Adipose tissue (tissue), 3 donors: ENCODE data around the gene SLFN14. TPM values are rescaled to one million over a fixed set of nuclear protein-coding genes. Genes with fewer than 3 reads are reported as not detected.
"Not testable (repeated sequence)": the region's sequence is repeated elsewhere in the genome, so short reads cannot be mapped to it uniquely, and the experiment has no call there.

Experiments used
- H3K27ac ChIP-seq: one replicate; pipeline ENCODE4 v1.5.1; 2013; ENCODE audit warnings: low read depth, low read length
- WGBS, 3 donors: extraction: QIAGEN DNeasy Blood & Tissue Kit; methylation state at CpG; one replicate each; pipeline ENCODE4 v1.1.7; 2013; 5-methylcytosine and 5-hydroxymethylcytosine counted together
- polyA plus RNA-seq, 3 donors: library from polyadenylated mRNA; stranded (reverse); fragments of 200-250 nt; gene quantifications; one replicate each; pipeline ENCODE4 v1.2.3, GENCODE V29; 2013
- donor health status: healthy with polysubstance abuse.
- donor health status: Bipolar disorder and iron deficiency.
- donor health status: healthy.

Gene SLFN14
- polyA plus RNA-seq, 3 donors: 0.11 TPM; not detected in 2

- WGBS, 3 donors: 92 to 93% (median 92%) methylated on average over 9 of the region's 9 CpGs
Measured at GRCh38 chr17:35535406-35535805, 25.2 kb downstream of the SLFN14 start.

GRCh38 chr17:35534576-35535093 is 26.0 kb downstream of the SLFN14 start:
- WGBS, 3 donors: 65 to 73% (median 71%) methylated on average over 3 of the region's 3 CpGs
- H3K27ac ChIP-seq: no peak overlapping the region

More at GRCh38 chr17:35535406-35535805, 25.2 kb downstream of the SLFN14 start:
- not testable (repeated sequence) for H3K27ac ChIP-seq

GRCh38 chr17:35531160-35531559 is 29.5 kb downstream of the SLFN14 start:
- WGBS, 3 donors: 47 to 61% (median 58%) methylated on average over 1 of the region's 1 CpG
- H3K27ac ChIP-seq: no peak overlapping the region

- H3K27ac ChIP-seq: no peak overlapping the region
- 81 to 92% (median 92%) methylated on average over 8 of the region's 8 CpGs for WGBS, 3 donors
Measured at GRCh38 chr17:35529866-35530265, 30.8 kb downstream of the SLFN14 start.

GRCh38 chr17:35529326-35529725 is 31.3 kb downstream of the SLFN14 start:
- WGBS, 3 donors: 90 to 94% (median 93%) methylated on average over 1 of the region's 1 CpG
- H3K27ac ChIP-seq: not testable (repeated sequence)

GRCh38 chr17:35523296-35523695 is 37.3 kb downstream of the SLFN14 start:
- 59 to 74% (median 66%) methylated on average over 4 of the region's 4 CpGs for WGBS, 3 donors
- no peak overlapping the region for H3K27ac ChIP-seq

- 44 to 50% (median 48%) methylated on average over 5 of the region's 5 CpGs for WGBS, 3 donors
- H3K27ac ChIP-seq: not testable (repeated sequence)
Measured at GRCh38 chr17:35521654-35522256, 38.9 kb downstream of the SLFN14 start.

GRCh38 chr17:35521150-35521549 is 39.5 kb downstream of the SLFN14 start:
- no peak overlapping the region for H3K27ac ChIP-seq
- 44 to 86% (median 59%) methylated on average over 1 of the region's 1 CpG for WGBS, 3 donors

- H3K27ac ChIP-seq: no peak overlapping the region
- WGBS, 3 donors: 53 to 87% (median 86%) methylated on average over 8 of the region's 8 CpGs
Measured at GRCh38 chr17:35519906-35520442, 40.6 kb downstream of the SLFN14 start.

GRCh38 chr17:35519439-35519838 is 41.2 kb downstream of the SLFN14 start:
- WGBS, 3 donors: 34 to 81% (median 79%) methylated on average over 3 of the region's 3 CpGs
- no peak overlapping the region for H3K27ac ChIP-seq

GRCh38 chr17:35518431-35518830 is 42.2 kb downstream of the SLFN14 start:
- not testable (repeated sequence) for H3K27ac ChIP-seq
- 80 to 84% (median 83%) methylated on average over 5 of the region's 5 CpGs for WGBS, 3 donors

- 47 to 63% (median 58%) methylated on average over 21 of the region's 21 CpGs for WGBS, 3 donors
- H3K27ac ChIP-seq: no peak overlapping the region
Measured at GRCh38 chr17:35515027-35515426, 45.6 kb downstream of the SLFN14 start.

- 21 to 53% (median 45%) methylated on average over 2 of the region's 2 CpGs for WGBS, 3 donors
- H3K27ac ChIP-seq: no peak overlapping the region
Measured at GRCh38 chr17:35514564-35514963, 46.1 kb downstream of the SLFN14 start.

Other genes starting within 250 kb of the SLFN14 start
- 10 to 100 TPM in 2 of 3 donors, 1 to 10 TPM in 1; 1.2 to 32.2 (median 19.2) TPM for gene SLFN11, start 187.2 kb downstream of the SLFN14 start, polyA plus RNA-seq
- gene SLFN12, start 128.3 kb downstream of the SLFN14 start, polyA plus RNA-seq: 10 to 100 TPM in 1 of 3 donors, 1 to 10 TPM in 1, under 1 TPM in 1; 0.49 to 10.1 (median 4.4) TPM
- gene SLFN13, start 112.1 kb downstream of the SLFN14 start, polyA plus RNA-seq: 1 to 10 TPM in 2 of 3 donors, under 1 TPM in 1; 0.49 to 1.7 (median 1.2) TPM
- under 1 TPM; 0.16 to 0.80 (median 0.79) TPM for gene SLFN12L, start 23.1 kb downstream of the SLFN14 start, polyA plus RNA-seq
- 1 to 10 TPM; 1.9 to 3.1 (median 3.0) TPM for gene PEX12, start 17.8 kb upstream of the SLFN14 start, polyA plus RNA-seq
- 10 to 100 TPM; 23.5 to 48.2 (median 43.5) TPM for gene AP2B1, start 26.5 kb upstream of the SLFN14 start, polyA plus RNA-seq
- 10 to 100 TPM in 2 of 3 donors, 1 to 10 TPM in 1; 5.6 to 42.8 (median 21.1) TPM for gene RASL10B, start 170.8 kb upstream of the SLFN14 start, polyA plus RNA-seq
- under 1 TPM; 0.22 to 0.46 (median 0.24) TPM for gene GAS2L2, start 192.4 kb upstream of the SLFN14 start, polyA plus RNA-seq
- under 1 TPM in 1 of 3 donors, not detected in 2; 0.09 TPM for gene C17orf50, start 200.1 kb upstream of the SLFN14 start, polyA plus RNA-seq
- gene MMP28, start 234.8 kb upstream of the SLFN14 start, polyA plus RNA-seq: 10 to 100 TPM in 2 of 3 donors, 1 to 10 TPM in 1; 3.3 to 32.2 (median 18.7) TPM
- 100 to 1,000 TPM in 1 of 3 donors, 10 to 100 TPM in 2; 68.1 to 123 (median 85.1) TPM for gene TAF15, start 248.7 kb upstream of the SLFN14 start, polyA plus RNA-seq